CD4-positive, alpha-beta T cell (primary cell): ENCODE measurements around the gene LSAMP. TPM values are rescaled to one million over a fixed set of nuclear protein-coding genes. Genes with fewer than 3 reads are reported as not detected.
A peak's percentile ranks its signal among the peaks of the same experiment; 100 is the strongest.

Source experiments
- ATAC-seq: fragments of 200-7000 bp; cut with Tn5 transposase; one replicate; pipeline ENCODE4 v1.10.0; 2022; ENCODE audit warnings: mild to moderate bottlenecking; ENCODE audit not compliant: poor library complexity
- CTCF ChIA-PET: fragments of 350-600 bp; sonication (Branson Sonifier 250); formaldehyde crosslinking; loops from one replicate; lab custom pipeline; 2021; ENCODE audit warnings: antibody characterized with exemption, inconsistent platforms; lab: Charles Lee
- POLR2A ChIA-PET: fragments of 350-600 bp; sonication (Branson Sonifier 250); formaldehyde crosslinking; loops from one replicate; lab custom pipeline; 2021; ENCODE audit warnings: antibody characterized with exemption, inconsistent platforms; lab: Charles Lee
- DNase-seq, 14 experiments: peaks; one replicate each; pipeline ENCODE4 v3.0.0-alpha.2; 2013 to 2020; ENCODE audit warnings: mixed read lengths in 2 of 14
- H3K27ac ChIP-seq, 2 donors: one replicate each; pipeline versions ENCODE4 v1.5.1 to v1.7.0; 2013; ENCODE audit warnings: low read length in 2 of 2, low read depth in 1 of 2, mild to moderate bottlenecking in 1 of 2
- H3K27me3 ChIP-seq, 2 experiments: 1 replicate in 1 of 2; 2 replicates in 1 of 2; pipeline versions ENCODE4 v1.6.1 to v1.7.0; 2013; ENCODE audit warnings: low read length in 2 of 2, control low read depth in 1 of 2, mild to moderate bottlenecking in 1 of 2, moderate library complexity in 1 of 2; ENCODE audit not compliant: insufficient read depth in 2 of 2, control insufficient read depth in 1 of 2
- H3K36me3 ChIP-seq: one replicate; pipeline ENCODE4 v1.6.1; 2013; ENCODE audit warnings: low read length, control low read depth; ENCODE audit not compliant: insufficient read depth
- H3K4me1 ChIP-seq: one replicate; pipeline ENCODE4 v1.6.1; 2013; ENCODE audit warnings: low read length, control low read depth; ENCODE audit not compliant: insufficient read depth
- H3K4me3 ChIP-seq: one replicate; pipeline ENCODE4 v1.5.1; 2013; ENCODE audit warnings: mild to moderate bottlenecking, low read length, moderate library complexity
- H3K9me3 ChIP-seq, 2 experiments: 1 replicate in 1 of 2; 2 replicates in 1 of 2; pipeline versions ENCODE4 v1.6.1 to v1.7.0; 2013; ENCODE audit warnings: low read length in 2 of 2, mild to moderate bottlenecking in 2 of 2, control low read depth in 1 of 2, moderate library complexity in 1 of 2; ENCODE audit not compliant: control insufficient read depth in 1 of 2, insufficient read depth in 1 of 2
- H3K27ac Mint-ChIP-seq: one replicate; pipeline ENCODE4 v1.8.0; 2020; ENCODE audit warnings: mixed read lengths
- H3K27me3 Mint-ChIP-seq: one replicate; pipeline ENCODE4 v1.8.0; 2021; ENCODE audit warnings: mixed read lengths
- H3K36me3 Mint-ChIP-seq: one replicate; pipeline ENCODE4 v1.8.0; 2021; ENCODE audit warnings: low read depth, mixed read lengths
- H3K4me1 Mint-ChIP-seq: one replicate; pipeline ENCODE4 v1.8.0; 2021; ENCODE audit warnings: low read depth, mixed read lengths
- H3K4me3 Mint-ChIP-seq: one replicate; pipeline ENCODE4 v1.8.0; 2020; ENCODE audit warnings: mild to moderate bottlenecking, mixed read lengths
- H3K9me3 Mint-ChIP-seq: one replicate; pipeline ENCODE4 v1.8.0; 2020; ENCODE audit warnings: mixed read lengths
- CTCF ChIP-seq: fragments of 200-600 bp; IDR thresholded peaks from one replicate; pipeline ENCODE4 v1.8.0; 2022; ENCODE audit warnings: antibody characterized with exemption, mild to moderate bottlenecking
- intact Hi-C, 2 experiments: fragments of 100-400 bp; cut with DNase I in 1 of 2; cut with micrococcal nuclease in 1 of 2; formaldehyde crosslinking; loops; one replicate each; pipeline versions ENCODE4 v1.15.1 to v1.9.0; 2023 to 2025; cut with DNase I, micrococcal nuclease
- total RNA-seq, 174 experiments: library from RNA in 2 of 174; stranded (reverse) in 2 of 174; gene quantifications; one replicate each; pipeline ENCODE4 v1.2.3 and lab custom pipeline; 2021 to 2026

LSAMP gene
- total RNA-seq, 2 experiments from 2014 or later: not detected

GRCh38 chr3:115838786-115839185 lies 606.5 kb downstream of the LSAMP start:
- ChIA-PET CTCF (no interaction called here), POLR2A (no interaction called here)
- H3K36me3 Mint-ChIP-seq: no peaks in the 10 kb centered on the region
- no peaks in the 10 kb centered on the region for H3K36me3 ChIP-seq
- TF ChIP-seq CTCF: no peak
- H3K27me3 Mint-ChIP-seq: peaks cover 5% of the 10 kb centered on the region
- no peaks in the 10 kb centered on the region for H3K9me3 ChIP-seq
- no peak overlapping the region for H3K4me3 Mint-ChIP-seq
- intact Hi-C loops: no loop called here
- H3K27ac Mint-ChIP-seq: no peak overlapping the region
- no peaks in the 10 kb centered on the region for H3K9me3 Mint-ChIP-seq
- ATAC-seq: no peak
- H3K27me3 ChIP-seq: no peaks in the 10 kb centered on the region
- no peaks in the 10 kb centered on the region for H3K4me1 ChIP-seq
- H3K4me1 Mint-ChIP-seq: no peaks in the 10 kb centered on the region
- DNase-seq: no peak
- no peak overlapping the region for H3K27ac ChIP-seq
- H3K4me3 ChIP-seq: no peak overlapping the region

- no peak overlapping the region for H3K27ac ChIP-seq
- POLR2A ChIA-PET: no interaction called here
- peak in 2 of 14 experiments; percentile 9 to 10 for DNase-seq
- CTCF ChIA-PET: interaction anchor here (1.7 kb wide), 1 partner anchor 9 kb away, joined by 4 read pairs; no protein-coding TSS in a partner anchor
- no peaks in the 10 kb centered on the region for H3K36me3 ChIP-seq
- TF ChIP-seq CTCF: peak; percentile 65
- no peaks in the 10 kb centered on the region for H3K9me3 ChIP-seq
- Mint-ChIP-seq H3K4me3 (no peak overlapping the region), H3K27ac (no peak overlapping the region), H3K27me3 (peaks cover 13% of the 10 kb centered on the region), H3K4me1 (no peaks in the 10 kb centered on the region), H3K36me3 (no peaks in the 10 kb centered on the region), H3K9me3 (no peaks in the 10 kb centered on the region)
- intact Hi-C loops: no loop called here
- H3K4me3 ChIP-seq: no peak overlapping the region
- no peak for ATAC-seq
- H3K4me1 ChIP-seq: no peaks in the 10 kb centered on the region
- no peaks in the 10 kb centered on the region for H3K27me3 ChIP-seq
Observed at GRCh38 chr3:115836944-115837343, 608.3 kb downstream of the LSAMP start.

- no peak for DNase-seq
- Mint-ChIP-seq H3K9me3 (no peaks in the 10 kb centered on the region), H3K4me1 (no peaks in the 10 kb centered on the region), H3K27ac (no peak overlapping the region), H3K36me3 (no peaks in the 10 kb centered on the region), H3K4me3 (no peak overlapping the region), H3K27me3 (peaks cover 19% of the 10 kb centered on the region)
- CTCF ChIA-PET: interaction anchor here (1.7 kb wide), 1 partner anchor 8 kb away, joined by 4 read pairs; no protein-coding TSS in a partner anchor
- H3K36me3 ChIP-seq: no peaks in the 10 kb centered on the region
- intact Hi-C loops: no loop called here
- TF ChIP-seq CTCF: no peak
- H3K4me3 ChIP-seq: no peak overlapping the region
- no peaks in the 10 kb centered on the region for H3K4me1 ChIP-seq
- H3K9me3 ChIP-seq: no peaks in the 10 kb centered on the region
- POLR2A ChIA-PET: no interaction called here
- no peak overlapping the region for H3K27ac ChIP-seq
- no peak for ATAC-seq
- H3K27me3 ChIP-seq: no peaks in the 10 kb centered on the region
Observed at GRCh38 chr3:115835946-115836345, 609.3 kb downstream of the LSAMP start.
